ENCODE measurements around the gene ZMYND15. TPM values are rescaled to one million over a fixed set of nuclear protein-coding genes. Genes with fewer than 3 reads are reported as not detected.
A peak's percentile ranks its signal among the peaks of the same experiment; 100 is the strongest.

Gene ZMYND15
- total RNA-seq, 4 donors from 2014 or later = 0.46 to 4.1 (median 1.9) TPM; not detected in 1

GRCh38 chr17:4786516-4786915, 46.9 kb downstream of the ZMYND15 start:
- TF ChIP-seq, protein P1, sequence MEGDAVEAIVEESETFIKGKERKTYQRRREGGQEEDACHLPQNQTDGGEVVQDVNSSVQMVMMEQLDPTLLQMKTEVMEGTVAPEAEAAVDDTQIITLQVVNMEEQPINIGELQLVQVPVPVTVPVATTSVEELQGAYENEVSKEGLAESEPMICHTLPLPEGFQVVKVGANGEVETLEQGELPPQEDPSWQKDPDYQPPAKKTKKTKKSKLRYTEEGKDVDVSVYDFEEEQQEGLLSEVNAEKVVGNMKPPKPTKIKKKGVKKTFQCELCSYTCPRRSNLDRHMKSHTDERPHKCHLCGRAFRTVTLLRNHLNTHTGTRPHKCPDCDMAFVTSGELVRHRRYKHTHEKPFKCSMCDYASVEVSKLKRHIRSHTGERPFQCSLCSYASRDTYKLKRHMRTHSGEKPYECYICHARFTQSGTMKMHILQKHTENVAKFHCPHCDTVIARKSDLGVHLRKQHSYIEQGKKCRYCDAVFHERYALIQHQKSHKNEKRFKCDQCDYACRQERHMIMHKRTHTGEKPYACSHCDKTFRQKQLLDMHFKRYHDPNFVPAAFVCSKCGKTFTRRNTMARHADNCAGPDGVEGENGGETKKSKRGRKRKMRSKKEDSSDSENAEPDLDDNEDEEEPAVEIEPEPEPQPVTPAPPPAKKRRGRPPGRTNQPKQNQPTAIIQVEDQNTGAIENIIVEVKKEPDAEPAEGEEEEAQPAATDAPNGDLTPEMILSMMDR (IDR thresholded peaks at IDR 0.05) = no peak
- ATAC-seq (ENCODE audit: low FRiP score) (no peak), DNase-seq (ENCODE audit: low spot score) (no peak)

DNA sequence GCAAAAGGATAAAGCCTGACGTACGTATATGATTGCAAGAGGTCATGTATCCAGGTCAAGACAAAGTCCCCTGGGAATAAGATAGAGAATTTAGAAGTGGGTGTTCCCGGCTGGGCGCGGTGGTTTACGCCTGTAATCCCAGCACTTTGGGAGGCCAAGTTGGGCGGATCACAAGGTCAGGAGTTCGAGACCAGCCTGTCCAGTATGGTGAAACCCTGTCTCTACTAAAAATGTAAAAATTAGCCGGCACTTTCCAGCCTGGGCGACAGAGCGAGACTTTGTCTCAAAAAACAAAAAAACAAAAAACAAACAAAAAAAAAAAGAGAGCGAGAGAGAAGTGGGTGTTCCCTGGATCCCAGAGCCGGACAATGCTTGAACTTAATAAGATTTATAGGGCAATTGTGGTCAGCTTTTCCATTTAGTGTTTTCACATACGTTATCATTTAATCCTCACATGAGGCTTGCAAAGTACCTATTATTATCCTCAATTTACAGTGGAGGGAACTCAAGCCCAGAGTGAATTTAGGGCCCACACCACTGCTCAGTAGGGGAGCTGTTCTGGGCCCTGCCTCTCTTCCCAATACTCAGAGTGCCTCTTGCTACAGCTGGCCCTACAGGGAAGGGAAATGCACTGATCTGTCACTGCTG, 48.6 kb downstream of the ZMYND15 start:
- DNase-seq (ENCODE audit: low spot score) (no peak), ATAC-seq (ENCODE audit: low FRiP score) (no peak)
- TF ChIP-seq, protein P1 (IDR thresholded peaks at IDR 0.05) = no peak

GRCh38 chr17:4788807-4789700, 49.4 kb downstream of the ZMYND15 start, which contains the start of gene GLTPD2:
GLTPD2 (plus strand) TSS chr17:4788964; CDS start chr17:4789012, 48 bp downstream.
- TF ChIP-seq, protein P1 (IDR thresholded peaks at IDR 0.05) = no peak
- DNase-seq (ENCODE audit: low spot score) (no peak), ATAC-seq (ENCODE audit: low FRiP score) (no peak)

- ATAC-seq (ENCODE audit: low FRiP score) (no peak), DNase-seq (ENCODE audit: low spot score) (no peak)
- TF ChIP-seq, protein P1 (IDR thresholded peaks at IDR 0.05) = no peak
Measured at GRCh38 chr17:4789701-4789950, 50.0 kb downstream of the ZMYND15 start.

DNA sequence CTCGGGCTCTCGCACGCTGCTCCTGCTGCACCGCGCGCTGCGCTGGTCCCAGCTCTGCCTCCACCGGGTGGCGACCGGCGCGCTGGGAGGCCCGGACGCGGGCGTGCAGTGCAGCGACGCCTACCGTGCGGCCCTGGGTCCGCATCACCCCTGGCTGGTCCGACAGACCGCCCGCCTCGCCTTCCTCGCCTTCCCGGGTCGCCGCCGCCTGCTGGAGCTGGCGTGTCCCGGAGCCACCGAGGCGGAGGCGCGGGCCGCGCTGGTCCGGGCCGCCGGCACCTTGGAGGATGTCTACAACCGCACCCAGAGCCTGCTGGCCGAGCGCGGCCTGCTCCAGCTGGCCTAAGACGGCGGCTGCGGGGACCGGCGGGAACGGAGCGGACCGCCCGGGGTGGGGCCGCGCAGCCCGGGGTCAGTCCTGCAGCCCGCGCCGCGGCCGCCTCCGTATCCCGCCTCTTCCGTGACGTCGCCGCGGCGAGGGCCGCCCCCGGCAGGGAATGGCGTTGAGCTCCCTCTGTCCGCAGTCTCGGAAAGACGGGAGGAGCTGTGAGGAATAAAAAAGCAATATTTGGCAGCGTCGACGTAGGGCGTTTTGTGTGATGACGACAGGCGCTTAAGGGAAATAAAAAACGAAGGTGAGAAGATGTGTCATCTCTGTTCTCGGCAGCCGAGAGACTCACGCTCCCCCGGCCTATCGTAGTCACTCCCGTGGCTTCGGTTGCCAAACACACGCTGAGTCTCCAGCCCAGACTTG, 50.5 kb downstream of the ZMYND15 start:
- TF ChIP-seq, protein P1 (IDR thresholded peaks at IDR 0.05) = peak in 1 of 3 donors; percentile 2
- DNase-seq (ENCODE audit: low spot score) (peak; percentile 65), ATAC-seq (ENCODE audit: low FRiP score) (peak; percentile 95)

DNA sequence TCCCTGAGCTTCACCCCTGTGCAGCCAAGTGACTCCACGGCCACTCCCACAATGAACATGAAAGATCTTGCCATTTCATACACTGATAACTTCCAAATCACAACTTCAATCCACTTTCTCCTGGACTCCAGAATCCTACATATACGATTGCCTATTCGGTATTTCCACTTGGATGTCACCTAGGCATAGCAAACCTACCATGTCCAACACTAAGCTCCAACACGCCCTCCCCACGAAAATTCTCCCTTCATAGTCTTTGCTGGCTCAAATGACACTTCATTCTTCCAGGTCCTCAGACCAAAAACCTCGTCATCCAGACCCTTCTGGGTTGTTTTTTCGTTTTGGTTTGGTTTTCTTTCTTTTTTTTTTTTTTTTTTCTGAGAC, 51.1 kb downstream of the ZMYND15 start:
- no peak for ATAC-seq (ENCODE audit: low FRiP score)
- DNase-seq (ENCODE audit: low spot score) = no peak
- TF ChIP-seq, protein P1 (IDR thresholded peaks at IDR 0.05) = no peak

All from omental fat pad (tissue), 4 donors.